ENCODE data around the gene CARHSP1.

GRCh38 chr16:8853150-8853549 is 15.7 kb downstream of the CARHSP1 start:
- TF ChIP-seq, protein P1, sequence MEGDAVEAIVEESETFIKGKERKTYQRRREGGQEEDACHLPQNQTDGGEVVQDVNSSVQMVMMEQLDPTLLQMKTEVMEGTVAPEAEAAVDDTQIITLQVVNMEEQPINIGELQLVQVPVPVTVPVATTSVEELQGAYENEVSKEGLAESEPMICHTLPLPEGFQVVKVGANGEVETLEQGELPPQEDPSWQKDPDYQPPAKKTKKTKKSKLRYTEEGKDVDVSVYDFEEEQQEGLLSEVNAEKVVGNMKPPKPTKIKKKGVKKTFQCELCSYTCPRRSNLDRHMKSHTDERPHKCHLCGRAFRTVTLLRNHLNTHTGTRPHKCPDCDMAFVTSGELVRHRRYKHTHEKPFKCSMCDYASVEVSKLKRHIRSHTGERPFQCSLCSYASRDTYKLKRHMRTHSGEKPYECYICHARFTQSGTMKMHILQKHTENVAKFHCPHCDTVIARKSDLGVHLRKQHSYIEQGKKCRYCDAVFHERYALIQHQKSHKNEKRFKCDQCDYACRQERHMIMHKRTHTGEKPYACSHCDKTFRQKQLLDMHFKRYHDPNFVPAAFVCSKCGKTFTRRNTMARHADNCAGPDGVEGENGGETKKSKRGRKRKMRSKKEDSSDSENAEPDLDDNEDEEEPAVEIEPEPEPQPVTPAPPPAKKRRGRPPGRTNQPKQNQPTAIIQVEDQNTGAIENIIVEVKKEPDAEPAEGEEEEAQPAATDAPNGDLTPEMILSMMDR (tag by site-specific recombination; IDR thresholded peaks at IDR 0.05), result no peak
- TF ChIP-seq ZNF423 (tag by site-specific recombination; IDR thresholded peaks at IDR 0.05), result no peak
- no peak for TF ChIP-seq ZNF202 (tag by site-specific recombination; IDR thresholded peaks at IDR 0.05; ENCODE audit: borderline replicate concordance)
- no peak for TF ChIP-seq ZNF23 (tag by site-specific recombination; IDR thresholded peaks at IDR 0.05; ENCODE audit: borderline replicate concordance)
- no peak for TF ChIP-seq TCF7L2 (IDR thresholded peaks at IDR 0.05; ENCODE audit: borderline replicate concordance, low read depth, low read length)
- no peak for TF ChIP-seq ZNF280C (tag by site-specific recombination; IDR thresholded peaks at IDR 0.05)
- no peak for TF ChIP-seq ZNF302 (tag by site-specific recombination; IDR thresholded peaks at IDR 0.05; ENCODE audit: low read depth)
- no peak for TF ChIP-seq ZNF768 (tag by site-specific recombination; IDR thresholded peaks at IDR 0.05)
- no peak for TF ChIP-seq ZSCAN16 (tag by site-specific recombination; IDR thresholded peaks at IDR 0.05)
- TF ChIP-seq, protein P2, sequence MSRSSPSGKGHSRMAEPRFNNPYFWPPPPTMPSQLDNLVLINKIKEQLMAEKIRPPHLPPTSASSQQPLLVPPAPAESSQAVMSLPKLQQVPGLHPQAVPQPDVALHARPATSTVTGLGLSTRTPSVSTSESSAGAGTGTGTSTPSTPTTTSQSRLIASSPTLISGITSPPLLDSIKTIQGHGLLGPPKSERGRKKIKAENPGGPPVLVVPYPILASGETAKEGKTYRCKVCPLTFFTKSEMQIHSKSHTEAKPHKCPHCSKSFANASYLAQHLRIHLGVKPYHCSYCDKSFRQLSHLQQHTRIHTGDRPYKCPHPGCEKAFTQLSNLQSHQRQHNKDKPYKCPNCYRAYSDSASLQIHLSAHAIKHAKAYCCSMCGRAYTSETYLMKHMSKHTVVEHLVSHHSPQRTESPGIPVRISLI (tag by site-specific recombination; IDR thresholded peaks at IDR 0.05), result no peak
- no peak for TF ChIP-seq ZNF610 (tag by site-specific recombination; IDR thresholded peaks at IDR 0.05; ENCODE audit: borderline replicate concordance)
